Measurements from ENCODE around the gene SLC40A1.

Gene SLC40A1

DNA sequence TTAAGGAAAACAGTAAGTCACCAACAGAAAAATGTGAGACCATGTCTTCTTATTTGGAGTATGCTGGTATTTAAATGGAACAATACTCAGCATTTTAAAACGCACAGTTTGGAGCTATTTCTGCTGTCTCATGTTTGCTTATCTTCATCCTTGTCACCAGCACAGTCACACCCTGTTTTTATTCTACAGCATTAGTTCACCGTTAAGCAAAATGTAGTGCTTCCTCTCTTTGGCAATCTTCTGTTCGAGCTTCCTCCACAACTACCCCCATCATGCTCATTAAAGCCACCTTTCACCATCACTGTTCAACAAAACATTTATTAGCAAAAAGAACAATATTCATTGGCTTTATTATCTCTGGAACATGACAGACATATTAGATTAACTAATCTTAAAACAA, 64.0 kb downstream of the SLC40A1 start:
- TF ChIP-seq, protein P1, sequence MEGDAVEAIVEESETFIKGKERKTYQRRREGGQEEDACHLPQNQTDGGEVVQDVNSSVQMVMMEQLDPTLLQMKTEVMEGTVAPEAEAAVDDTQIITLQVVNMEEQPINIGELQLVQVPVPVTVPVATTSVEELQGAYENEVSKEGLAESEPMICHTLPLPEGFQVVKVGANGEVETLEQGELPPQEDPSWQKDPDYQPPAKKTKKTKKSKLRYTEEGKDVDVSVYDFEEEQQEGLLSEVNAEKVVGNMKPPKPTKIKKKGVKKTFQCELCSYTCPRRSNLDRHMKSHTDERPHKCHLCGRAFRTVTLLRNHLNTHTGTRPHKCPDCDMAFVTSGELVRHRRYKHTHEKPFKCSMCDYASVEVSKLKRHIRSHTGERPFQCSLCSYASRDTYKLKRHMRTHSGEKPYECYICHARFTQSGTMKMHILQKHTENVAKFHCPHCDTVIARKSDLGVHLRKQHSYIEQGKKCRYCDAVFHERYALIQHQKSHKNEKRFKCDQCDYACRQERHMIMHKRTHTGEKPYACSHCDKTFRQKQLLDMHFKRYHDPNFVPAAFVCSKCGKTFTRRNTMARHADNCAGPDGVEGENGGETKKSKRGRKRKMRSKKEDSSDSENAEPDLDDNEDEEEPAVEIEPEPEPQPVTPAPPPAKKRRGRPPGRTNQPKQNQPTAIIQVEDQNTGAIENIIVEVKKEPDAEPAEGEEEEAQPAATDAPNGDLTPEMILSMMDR (IDR thresholded peaks at IDR 0.05; ENCODE audit: insufficient read depth, missing control alignments), result no peak
- FAIRE-seq (no peak), DNase-seq (ENCODE audit: insufficient read length, low spot score) (no peak)

DNA sequence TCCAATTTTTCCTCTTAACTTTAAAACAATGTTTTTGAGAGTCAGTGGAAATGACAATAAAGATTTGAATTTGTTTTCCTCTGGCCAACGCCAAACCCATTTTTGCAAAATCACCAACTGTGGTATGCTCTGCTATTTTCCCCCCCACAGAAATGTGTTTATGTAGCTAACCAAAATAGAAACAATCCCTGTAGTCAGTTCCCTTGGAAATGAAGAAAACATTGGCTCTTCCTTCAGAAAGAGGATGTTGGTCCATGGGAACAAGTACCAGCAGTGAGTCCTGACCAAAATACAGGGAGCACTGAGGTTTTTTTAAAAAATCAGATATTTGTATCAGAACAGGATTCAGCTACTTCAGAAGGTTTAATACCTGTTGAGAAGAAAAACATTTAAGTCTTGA, 65.3 kb downstream of the SLC40A1 start:
- FAIRE-seq (no peak), DNase-seq (ENCODE audit: insufficient read length, low spot score) (no peak)
- TF ChIP-seq, protein P1 (IDR thresholded peaks at IDR 0.05; ENCODE audit: insufficient read depth, missing control alignments), result no peak

DNA sequence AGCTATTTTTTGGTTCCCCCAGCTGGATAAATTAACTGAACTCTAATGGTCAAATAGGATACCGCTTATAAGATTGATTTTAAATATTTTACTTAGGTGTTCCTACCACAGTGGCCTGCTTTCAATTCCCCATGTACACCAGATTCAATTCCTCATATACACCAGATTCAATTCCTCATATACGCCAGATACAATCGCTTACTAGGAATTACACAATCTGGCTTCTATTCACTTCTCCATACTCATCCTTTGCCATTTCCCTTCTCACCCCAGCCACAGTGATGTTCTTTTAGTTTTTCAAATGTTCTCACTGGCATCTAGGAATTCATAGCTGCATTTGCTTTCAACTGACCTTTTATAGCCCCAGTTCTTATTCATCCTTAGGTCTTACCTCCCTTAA, 66.5 kb downstream of the SLC40A1 start:
- FAIRE-seq, result no peak
- no peak for DNase-seq (ENCODE audit: insufficient read length, low spot score)
- TF ChIP-seq, protein P1 (IDR thresholded peaks at IDR 0.05; ENCODE audit: insufficient read depth, missing control alignments), result no peak

DNA sequence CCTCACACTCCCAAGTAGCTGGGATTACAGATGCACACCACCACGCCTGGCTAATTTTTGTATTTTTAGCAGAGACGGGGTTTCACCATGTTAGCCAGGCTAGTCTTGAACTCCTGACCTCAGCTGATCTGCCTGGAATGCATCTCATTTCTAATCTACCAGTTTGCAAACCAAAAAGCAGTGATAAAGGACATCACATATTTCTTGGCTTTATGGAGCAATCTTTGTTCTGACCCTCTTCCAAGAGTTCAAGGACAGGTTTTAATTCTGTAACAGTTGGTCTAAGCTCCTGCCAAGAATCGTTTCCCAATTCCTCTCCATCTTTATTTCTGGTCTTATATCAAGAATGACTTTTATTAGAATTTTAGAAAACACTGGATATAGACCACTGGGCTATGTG, 67.7 kb downstream of the SLC40A1 start:
- TF ChIP-seq, protein P1 (IDR thresholded peaks at IDR 0.05; ENCODE audit: insufficient read depth, missing control alignments), result no peak
- no peak for DNase-seq (ENCODE audit: insufficient read length, low spot score)
- no peak for FAIRE-seq

DNA sequence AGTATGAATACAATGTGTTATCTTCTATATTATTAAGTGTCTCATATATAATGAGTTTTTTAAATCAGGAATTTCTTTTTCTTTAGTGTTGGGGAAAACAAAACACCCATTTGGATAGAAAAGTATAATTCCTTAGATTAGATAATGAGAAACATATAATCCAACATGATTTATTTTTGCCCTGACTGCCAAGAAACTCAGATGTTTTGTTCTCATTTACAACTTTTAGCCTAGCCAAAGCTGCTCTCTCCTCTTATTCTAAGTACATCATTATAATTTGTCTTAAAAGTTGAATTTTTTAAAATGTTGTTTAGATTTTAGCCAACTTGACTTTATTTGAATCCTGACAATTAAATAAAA, 68.6 kb downstream of the SLC40A1 start:
- FAIRE-seq, result no peak
- TF ChIP-seq, protein P1 (IDR thresholded peaks at IDR 0.05; ENCODE audit: insufficient read depth, missing control alignments), result no peak

DNA sequence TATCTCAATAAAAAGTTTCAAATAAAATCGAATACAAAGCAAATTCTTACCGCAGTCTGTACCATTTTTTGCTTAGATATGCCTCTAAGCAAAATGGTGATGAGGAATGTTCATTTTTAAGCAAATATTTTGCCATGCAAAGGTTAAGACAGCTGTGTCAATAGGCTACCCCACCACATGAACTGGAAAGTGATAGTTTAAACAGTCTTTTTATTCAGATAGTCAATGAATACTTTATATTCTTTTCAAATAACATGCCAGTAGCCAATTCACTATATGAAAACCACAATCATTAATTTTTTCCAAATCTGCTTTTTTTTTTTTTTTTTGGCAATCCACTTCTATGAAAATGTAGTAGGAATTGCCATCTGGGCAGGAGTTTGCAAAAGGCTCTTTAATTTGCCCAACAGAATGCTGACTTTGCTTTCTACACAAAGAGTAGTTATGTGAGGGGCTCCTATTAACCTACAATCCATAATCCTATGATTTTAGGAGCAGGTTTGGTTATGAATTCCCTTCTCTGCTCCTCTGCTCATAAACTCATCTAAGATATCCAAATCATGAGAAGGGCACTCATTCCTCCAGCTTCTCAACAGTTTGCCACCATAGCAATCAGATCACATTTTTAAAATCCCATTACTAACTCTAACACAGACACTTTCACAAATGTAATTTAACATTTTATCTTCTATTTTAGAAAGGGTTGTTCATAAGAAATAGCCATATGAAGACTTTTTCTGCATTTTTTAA, 69.2 kb downstream of the SLC40A1 start:
- TF ChIP-seq, protein P1 (IDR thresholded peaks at IDR 0.05; ENCODE audit: insufficient read depth, missing control alignments), result no peak
- no peak for DNase-seq (ENCODE audit: insufficient read length, low spot score)
- FAIRE-seq, result no peak

More for the DNA sequence above, 68.6 kb downstream of the SLC40A1 start:
- DNase-seq (ENCODE audit: insufficient read length, low spot score), result no peak

Measured in D721Med (cell line).